Endothelial cell of umbilical vein (primary cell): ENCODE data around the gene TGM3. TPM values are rescaled to one million over a fixed set of nuclear protein-coding genes. Genes with fewer than 3 reads are reported as not detected.

Experiments used
- BruUV-seq: library from RNA; stranded (reverse); fragments of 400-500 nt; replicated peaks from 2 replicates; lab custom pipeline; 2021; lab: Mats Ljungman, UMichigan
- CTCF ChIA-PET: fragments of 300-600, 350-600 bp; sonication (Branson Sonifier 250); formaldehyde crosslinking; loops from one replicate; lab custom pipeline; 2021; ENCODE audit warnings: antibody characterized with exemption, inconsistent platforms; lab: Charles Lee
- POLR2A ChIA-PET: fragments of 300-600, 350-600 bp; sonication (Branson Sonifier 250); formaldehyde crosslinking; loops from one replicate; lab custom pipeline; 2021; ENCODE audit warnings: antibody characterized with exemption, inconsistent platforms; lab: Charles Lee
- DNase-seq: peaks from one replicate; pipeline ENCODE4 v3.0.0-alpha.2; 2011; ENCODE audit warnings: low read depth, low spot score
- FAIRE-seq: peaks from 2 replicates; lab custom pipeline; 2011; peaks lifted over from hg19 to GRCh38; lab: Jason Lieb, UNC
- H2AFZ ChIP-seq: 2 replicates; pipeline ENCODE4 v1.6.0; 2012; ENCODE audit warnings: low read depth, low read length, control low read depth, inconsistent platforms
- H3K27ac ChIP-seq: 2 replicates; pipeline ENCODE4 v1.5.1; 2011; ENCODE audit warnings: low read depth, mild to moderate bottlenecking, control low read depth, low read length, moderate library complexity; ENCODE audit not compliant: insufficient read depth
- H3K27me3 ChIP-seq, 2 experiments: 2 replicates each; pipeline versions ENCODE4 v1.6.0 to v1.6.1; 2011; ENCODE audit warnings: low read length in 2 of 2, mixed read lengths in 1 of 2; ENCODE audit not compliant: control insufficient read depth in 2 of 2, insufficient read depth in 2 of 2
- H3K36me3 ChIP-seq, 2 experiments: 2 replicates in 1 of 2; 3 replicates in 1 of 2; pipeline ENCODE4 v1.5.1; 2011; ENCODE audit warnings: low read length in 2 of 2, mild to moderate bottlenecking in 1 of 2, moderate library complexity in 1 of 2; ENCODE audit not compliant: control insufficient read depth in 2 of 2, insufficient read depth in 2 of 2; ENCODE audit errors: extremely low read depth in 1 of 2
- H3K4me1 ChIP-seq: 3 replicates; pipeline ENCODE4 v1.5.1; 2011; ENCODE audit warnings: mild to moderate bottlenecking, low read length; ENCODE audit not compliant: control insufficient read depth, insufficient read depth; ENCODE audit errors: extremely low read depth
- H3K4me2 ChIP-seq: 2 replicates; pipeline ENCODE4 v1.6.1; 2011; ENCODE audit warnings: low read length, control low read depth, mixed read lengths; ENCODE audit not compliant: insufficient read depth
- H3K4me3 ChIP-seq, 3 experiments: fragments of 200-600 bp in 1 of 3; sonication (generic), shearing (Covaris generic) in 1 of 3; replicated peaks in 1 of 3; 2 replicates each; pipeline ENCODE4 v1.5.1; 2011 to 2016; ENCODE audit warnings: control low read depth in 3 of 3, low read length in 3 of 3, mild to moderate bottlenecking in 2 of 3, inconsistent platforms in 1 of 3, low read depth in 1 of 3, moderate library complexity in 1 of 3; ENCODE audit not compliant: insufficient read depth in 1 of 3
- H3K79me2 ChIP-seq: 2 replicates; pipeline ENCODE4 v1.6.0; 2012; ENCODE audit warnings: low read length, inconsistent platforms; ENCODE audit not compliant: control insufficient read depth, insufficient read depth
- H3K9ac ChIP-seq: replicated peaks from 2 replicates; pipeline ENCODE3; 2011; ENCODE audit warnings: low read length, control low read depth; ENCODE audit not compliant: insufficient read depth; ENCODE audit errors: extremely low read depth
- H3K9me1 ChIP-seq: replicated peaks from 3 replicates; pipeline ENCODE4 v1.6.0; 2011; ENCODE audit warnings: mild to moderate bottlenecking, low read length; ENCODE audit not compliant: control insufficient read depth, insufficient read depth; ENCODE audit errors: extremely low read depth
- H3K9me3 ChIP-seq: replicated peaks from 2 replicates; pipeline ENCODE4 v1.5.1; 2012; ENCODE audit warnings: low read length, inconsistent platforms; ENCODE audit not compliant: control insufficient read depth, insufficient read depth
- H4K20me1 ChIP-seq: replicated peaks from 2 replicates; pipeline ENCODE3; 2011; ENCODE audit warnings: mild to moderate bottlenecking, low read length; ENCODE audit not compliant: control insufficient read depth, insufficient read depth; ENCODE audit errors: extremely low read depth
- EZH2 ChIP-seq: IDR thresholded peaks from 2 replicates; pipeline ENCODE4 v1.6.1; 2012; ENCODE audit warnings: borderline replicate concordance, low read depth, mild to moderate bottlenecking, moderate library complexity, low read length, inconsistent platforms; ENCODE audit not compliant: severe bottlenecking
- FOS ChIP-seq: IDR thresholded peaks from 2 replicates; pipeline ENCODE4 v1.6.1; 2011; ENCODE audit warnings: mild to moderate bottlenecking, low read length, moderate library complexity, borderline replicate concordance; ENCODE audit not compliant: insufficient read depth
- GATA2 ChIP-seq: IDR thresholded peaks from 2 replicates; pipeline ENCODE4 v1.7.0; 2011; ENCODE audit warnings: low read depth, mild to moderate bottlenecking, moderate library complexity, mixed read lengths, low read length; ENCODE audit not compliant: insufficient read length, insufficient read depth
- JUN ChIP-seq: IDR thresholded peaks from 2 replicates; pipeline ENCODE4 v1.6.1; 2011; ENCODE audit warnings: borderline replicate concordance, low read depth; ENCODE audit not compliant: insufficient read length, insufficient read depth
- MYC ChIP-seq: IDR thresholded peaks from one replicate; pipeline ENCODE4 v1.6.1; 2011; ENCODE audit warnings: mild to moderate bottlenecking, low read depth, low read length
- POLR2A ChIP-seq: IDR thresholded peaks from 2 replicates; pipeline ENCODE4 v1.6.1; 2012; ENCODE audit warnings: low read depth, mild to moderate bottlenecking, control low read depth, low read length
- POLR2AphosphoS5 ChIP-seq: IDR thresholded peaks from 2 replicates; pipeline ENCODE4 v1.6.1; 2012; ENCODE audit warnings: low read depth, mild to moderate bottlenecking, control low read depth, low read length, moderate library complexity; ENCODE audit not compliant: insufficient read depth
- dilution Hi-C: fragments of 300-500 bp; cut with MboI; formaldehyde crosslinking; loops from one replicate; pipeline ENCODE4 v1.15.0; 2019; ENCODE audit warnings: low sequenced_read_pairs; ENCODE audit not compliant: extremely low pct_ligation_motif_present
- intact Hi-C: fragments of 100-400 bp; cut with micrococcal nuclease; formaldehyde crosslinking; loops from one replicate; pipeline ENCODE4 v1.10.0; 2022
- polyA plus RNA-seq, 4 experiments: library from polyadenylated mRNA; depleted of rRNA in 3 of 4; stranded (reverse) in 3 of 4; unstranded in 1 of 4; fragments of >200 nt; gene quantifications; 2 replicates each; pipeline versions ENCODE4 v1.2.1 to v1.2.3, GENCODE V29; 2011 to 2012; ENCODE audit warnings: missing spikeins in 1 of 4
- total RNA-seq: library from RNA; stranded (reverse); gene quantifications from 2 replicates; pipeline ENCODE4 v1.2.3, GENCODE V29; 2021
- TF ChIP-seq, protein P1 (sequence below): IDR thresholded peaks from 2 replicates; pipeline ENCODE4 v1.6.1; 2011; ENCODE audit not compliant: insufficient read depth, insufficient read length
- TF ChIP-seq, protein P2 (sequence below), 2 donors: IDR thresholded peaks; 1 replicate in 1 of 2; 2 replicates in 1 of 2; pipeline ENCODE4 v1.5.1; 2011; ENCODE audit warnings: low read length in 2 of 2, mild to moderate bottlenecking in 2 of 2, moderate library complexity in 2 of 2, control low read depth in 1 of 2, inconsistent platforms in 1 of 2, low read depth in 1 of 2; ENCODE audit not compliant: insufficient read depth in 1 of 2; ENCODE audit errors: extremely low read depth in 1 of 2

TGM3 gene
- total and polyA plus RNA-seq, 2 donors (not counting 3 experiments of a cell fraction or from before 2014, with no cell fraction given): not detected

GRCh38 chr20:2297357-2297728 lies 1.5 kb downstream of the TGM3 start:
- no TSS peak for BruUV-seq
- Histone ChIP-seq H2AFZ (no peak overlapping the region), H3K4me3 (no peak overlapping the region), H3K36me3 (no peaks in the 10 kb centered on the region), H3K4me1 (no peaks in the 10 kb centered on the region), H3K27ac (no peak overlapping the region), H3K9me3 (no peaks in the 10 kb centered on the region), H3K27me3 (peaks cover 0 to 4% of the 10 kb centered on the region in 2 experiments), H4K20me1 (no peaks in the 10 kb centered on the region), H3K9me1 (no peaks in the 10 kb centered on the region), H3K79me2 (no peaks in the 10 kb centered on the region), H3K4me2 (no peak overlapping the region), H3K9ac (no peak overlapping the region)
- intact Hi-C loops: no loop called here
- dilution Hi-C loops: no loop called here
- CTCF ChIA-PET: interaction anchor here (1.3 kb wide), 1 partner anchor 90 kb away, joined by 3 read pairs; no protein-coding TSS in a partner anchor
- no peak for DNase-seq
- POLR2A ChIA-PET: no interaction called here
- TF ChIP-seq POLR2AphosphoS5 (no peak), POLR2A (no peak), EZH2 (no peak), MYC (no peak)
- TF ChIP-seq, protein P1, sequence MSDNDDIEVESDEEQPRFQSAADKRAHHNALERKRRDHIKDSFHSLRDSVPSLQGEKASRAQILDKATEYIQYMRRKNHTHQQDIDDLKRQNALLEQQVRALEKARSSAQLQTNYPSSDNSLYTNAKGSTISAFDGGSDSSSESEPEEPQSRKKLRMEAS: no peak
- FAIRE-seq: no peak

DNA sequence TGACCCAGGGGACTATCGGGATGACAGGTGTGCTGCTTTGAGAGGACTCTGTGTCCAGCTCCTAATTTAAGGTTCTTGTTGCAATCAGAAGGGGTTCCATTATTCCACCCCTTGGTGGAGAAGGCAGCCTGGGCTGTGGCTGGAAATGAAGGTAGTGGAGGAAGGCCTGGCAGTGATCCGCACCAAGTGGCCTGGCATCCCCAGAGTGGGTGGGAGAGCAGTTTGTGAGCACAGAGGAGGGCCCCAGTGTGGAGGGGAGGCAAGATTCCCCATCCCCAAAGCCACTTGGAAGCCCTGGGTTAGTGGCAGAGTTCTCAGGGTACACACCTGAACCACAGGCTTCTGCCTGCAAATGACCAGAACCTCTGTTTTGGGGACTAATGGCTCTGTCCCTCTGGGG lies 2.3 kb downstream of the TGM3 start:
- Histone ChIP-seq H3K4me1 (no peaks in the 10 kb centered on the region), H3K9me1 (no peaks in the 10 kb centered on the region), H3K27me3 (peaks cover 0 to 4% of the 10 kb centered on the region in 2 experiments), H3K27ac (no peak overlapping the region), H3K4me2 (no peak overlapping the region), H3K4me3 (no peak overlapping the region), H3K79me2 (no peaks in the 10 kb centered on the region), H2AFZ (no peak overlapping the region), H3K9me3 (no peaks in the 10 kb centered on the region), H3K36me3 (no peaks in the 10 kb centered on the region), H3K9ac (no peak overlapping the region), H4K20me1 (no peaks in the 10 kb centered on the region)
- ChIA-PET POLR2A (no interaction called here), CTCF (interaction anchor here (1.1 to 1.3 kb wide), 2 partner anchors 89 to 226 kb away, joined by 3 read pairs; no protein-coding TSS in a partner anchor)
- dilution Hi-C loops (no loop called here), intact Hi-C loops (no loop called here)
- no TSS peak for BruUV-seq
- TF ChIP-seq FOS (no peak), GATA2 (no peak), POLR2A (no peak), MYC (no peak), POLR2AphosphoS5 (no peak), JUN (no peak), EZH2 (no peak)
- TF ChIP-seq, protein P1: no peak
- TF ChIP-seq, protein P2, sequence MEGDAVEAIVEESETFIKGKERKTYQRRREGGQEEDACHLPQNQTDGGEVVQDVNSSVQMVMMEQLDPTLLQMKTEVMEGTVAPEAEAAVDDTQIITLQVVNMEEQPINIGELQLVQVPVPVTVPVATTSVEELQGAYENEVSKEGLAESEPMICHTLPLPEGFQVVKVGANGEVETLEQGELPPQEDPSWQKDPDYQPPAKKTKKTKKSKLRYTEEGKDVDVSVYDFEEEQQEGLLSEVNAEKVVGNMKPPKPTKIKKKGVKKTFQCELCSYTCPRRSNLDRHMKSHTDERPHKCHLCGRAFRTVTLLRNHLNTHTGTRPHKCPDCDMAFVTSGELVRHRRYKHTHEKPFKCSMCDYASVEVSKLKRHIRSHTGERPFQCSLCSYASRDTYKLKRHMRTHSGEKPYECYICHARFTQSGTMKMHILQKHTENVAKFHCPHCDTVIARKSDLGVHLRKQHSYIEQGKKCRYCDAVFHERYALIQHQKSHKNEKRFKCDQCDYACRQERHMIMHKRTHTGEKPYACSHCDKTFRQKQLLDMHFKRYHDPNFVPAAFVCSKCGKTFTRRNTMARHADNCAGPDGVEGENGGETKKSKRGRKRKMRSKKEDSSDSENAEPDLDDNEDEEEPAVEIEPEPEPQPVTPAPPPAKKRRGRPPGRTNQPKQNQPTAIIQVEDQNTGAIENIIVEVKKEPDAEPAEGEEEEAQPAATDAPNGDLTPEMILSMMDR (IDR thresholded peaks at IDR 0.05; ENCODE audit: extremely low read depth in 1 of 2, insufficient read depth in 1 of 2, low read depth in 1 of 2, low read length in 2 of 2): no peak
- DNase-seq (no peak), FAIRE-seq (no peak)
